ENCODE measurements around the gene OGDH. TPM values are rescaled to one million over a fixed set of nuclear protein-coding genes. Genes with fewer than 3 reads are reported as not detected.

OGDH gene
- total and polyA plus RNA-seq, 4 donors, result 10.8 to 71.2 (median 41.2) TPM

DNA sequence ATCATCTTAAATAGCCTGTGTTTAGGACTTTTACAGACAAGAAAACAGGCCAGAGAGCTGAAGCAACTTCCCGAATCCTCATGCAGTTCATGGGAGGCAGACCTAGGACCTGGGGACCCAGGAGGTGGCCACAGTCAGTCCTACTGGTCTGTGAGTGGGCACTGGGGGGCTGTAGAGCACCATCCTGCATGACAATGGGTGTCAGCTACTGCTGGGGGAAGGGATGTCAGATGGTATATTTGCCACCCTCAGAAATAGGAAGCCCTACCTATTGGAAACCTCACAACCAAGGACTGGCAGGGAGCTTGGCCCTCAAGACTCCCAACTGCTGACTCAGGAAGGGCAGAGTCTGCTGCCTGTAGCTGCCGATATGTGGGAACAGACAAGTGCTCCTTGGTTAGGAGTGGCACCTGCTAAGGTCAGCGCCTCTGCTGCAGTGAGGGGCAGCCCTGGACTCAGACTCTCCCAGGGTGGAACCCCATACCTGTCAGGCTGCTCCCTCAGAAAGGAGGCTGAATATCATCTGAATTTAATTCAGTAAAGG, 29.7 kb downstream of the OGDH start:
- TF ChIP-seq EGR1 (IDR thresholded peaks at IDR 0.05; ENCODE audit: low read depth in 2 of 2) (no peak), NR2F2 (IDR thresholded peaks at IDR 0.05) (no peak), FOXA2 (IDR thresholded peaks at IDR 0.05) (no peak), ZBTB33 (IDR thresholded peaks at IDR 0.05) (no peak), FOXA1 (IDR thresholded peaks at IDR 0.05) (no peak), HNF4G (IDR thresholded peaks at IDR 0.05) (no peak), SP1 (IDR thresholded peaks at IDR 0.05) (no peak), HNF4A (conservative IDR thresholded peaks at IDR 0.05) (no peak), GABPA (IDR thresholded peaks at IDR 0.05 in 1 of 2, conservative IDR thresholded peaks at IDR 0.05 in 1 of 2) (no peak), TAF1 (conservative IDR thresholded peaks at IDR 0.05) (no peak)
- TF ChIP-seq, protein P1, sequence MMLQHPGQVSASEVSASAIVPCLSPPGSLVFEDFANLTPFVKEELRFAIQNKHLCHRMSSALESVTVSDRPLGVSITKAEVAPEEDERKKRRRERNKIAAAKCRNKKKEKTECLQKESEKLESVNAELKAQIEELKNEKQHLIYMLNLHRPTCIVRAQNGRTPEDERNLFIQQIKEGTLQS (IDR thresholded peaks at IDR 0.05), result no peak
- TF ChIP-seq, protein P2, sequence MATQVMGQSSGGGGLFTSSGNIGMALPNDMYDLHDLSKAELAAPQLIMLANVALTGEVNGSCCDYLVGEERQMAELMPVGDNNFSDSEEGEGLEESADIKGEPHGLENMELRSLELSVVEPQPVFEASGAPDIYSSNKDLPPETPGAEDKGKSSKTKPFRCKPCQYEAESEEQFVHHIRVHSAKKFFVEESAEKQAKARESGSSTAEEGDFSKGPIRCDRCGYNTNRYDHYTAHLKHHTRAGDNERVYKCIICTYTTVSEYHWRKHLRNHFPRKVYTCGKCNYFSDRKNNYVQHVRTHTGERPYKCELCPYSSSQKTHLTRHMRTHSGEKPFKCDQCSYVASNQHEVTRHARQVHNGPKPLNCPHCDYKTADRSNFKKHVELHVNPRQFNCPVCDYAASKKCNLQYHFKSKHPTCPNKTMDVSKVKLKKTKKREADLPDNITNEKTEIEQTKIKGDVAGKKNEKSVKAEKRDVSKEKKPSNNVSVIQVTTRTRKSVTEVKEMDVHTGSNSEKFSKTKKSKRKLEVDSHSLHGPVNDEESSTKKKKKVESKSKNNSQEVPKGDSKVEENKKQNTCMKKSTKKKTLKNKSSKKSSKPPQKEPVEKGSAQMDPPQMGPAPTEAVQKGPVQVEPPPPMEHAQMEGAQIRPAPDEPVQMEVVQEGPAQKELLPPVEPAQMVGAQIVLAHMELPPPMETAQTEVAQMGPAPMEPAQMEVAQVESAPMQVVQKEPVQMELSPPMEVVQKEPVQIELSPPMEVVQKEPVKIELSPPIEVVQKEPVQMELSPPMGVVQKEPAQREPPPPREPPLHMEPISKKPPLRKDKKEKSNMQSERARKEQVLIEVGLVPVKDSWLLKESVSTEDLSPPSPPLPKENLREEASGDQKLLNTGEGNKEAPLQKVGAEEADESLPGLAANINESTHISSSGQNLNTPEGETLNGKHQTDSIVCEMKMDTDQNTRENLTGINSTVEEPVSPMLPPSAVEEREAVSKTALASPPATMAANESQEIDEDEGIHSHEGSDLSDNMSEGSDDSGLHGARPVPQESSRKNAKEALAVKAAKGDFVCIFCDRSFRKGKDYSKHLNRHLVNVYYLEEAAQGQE (IDR thresholded peaks at IDR 0.05), result no peak
- TF ChIP-seq, protein P3, sequence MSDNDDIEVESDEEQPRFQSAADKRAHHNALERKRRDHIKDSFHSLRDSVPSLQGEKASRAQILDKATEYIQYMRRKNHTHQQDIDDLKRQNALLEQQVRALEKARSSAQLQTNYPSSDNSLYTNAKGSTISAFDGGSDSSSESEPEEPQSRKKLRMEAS (IDR thresholded peaks at IDR 0.05), result no peak
- Histone ChIP-seq H3K9ac (ENCODE audit: low read depth in 1 of 2, low read length in 2 of 2) (no peak overlapping the region), H3K4me3 (ENCODE audit: low read depth in 1 of 3, low read length in 3 of 3) (no peak overlapping the region), H3K9me3 (ENCODE audit: control insufficient read depth in 4 of 4, low read length in 3 of 4) (no peaks in the 10 kb centered on the region), H3K36me3 (ENCODE audit: control insufficient read depth in 4 of 4, insufficient read depth in 3 of 4, low read depth in 1 of 4, low read length in 3 of 4) (no peaks in the 10 kb centered on the region), H3K27ac (ENCODE audit: low read depth in 1 of 2, low read length in 2 of 2) (no peak overlapping the region), H3K27me3 (ENCODE audit: control insufficient read depth in 4 of 4, insufficient read depth in 4 of 4, low read length in 3 of 4) (no peaks in the 10 kb centered on the region), H3K4me1 (ENCODE audit: control insufficient read depth in 4 of 4, insufficient read depth in 4 of 4, low read length in 3 of 4) (peaks cover 12 to 40% (median 26%) of the 10 kb centered on the region in 4 donors)
- peak; percentile 58 for DNase-seq (ENCODE audit: low spot score)
- 87% methylated on average over 3 of the region's 3 CpGs for WGBS

DNA sequence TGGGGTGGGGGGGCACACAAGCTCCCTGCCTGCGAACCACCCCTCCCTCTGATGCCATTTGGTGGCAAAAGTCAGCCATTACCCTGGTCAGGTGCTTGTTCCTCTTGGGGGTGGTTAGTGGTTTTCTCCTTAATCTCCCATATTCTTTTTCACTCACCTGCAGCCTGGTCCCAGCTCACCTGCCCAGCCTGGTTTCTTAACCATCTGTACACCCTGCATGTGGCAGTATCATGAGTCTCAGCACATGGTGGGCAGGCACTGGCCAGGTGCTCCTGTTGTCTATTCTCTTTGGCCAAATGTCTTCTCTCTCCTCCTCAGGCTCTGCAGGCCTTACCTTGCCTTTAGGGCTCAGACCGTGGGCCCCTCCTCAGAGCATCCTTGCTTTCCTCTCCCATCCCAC, 30.5 kb downstream of the OGDH start:
- peaks cover 12 to 32% (median 22%) of the 10 kb centered on the region in 4 donors for H3K4me1 ChIP-seq (ENCODE audit: control insufficient read depth in 4 of 4, insufficient read depth in 4 of 4, low read length in 3 of 4)
- H3K9ac ChIP-seq (ENCODE audit: low read depth in 1 of 2, low read length in 2 of 2), result no peak overlapping the region
- no peak for TF ChIP-seq FOXA1 (IDR thresholded peaks at IDR 0.05)
- no peak for TF ChIP-seq EGR1 (IDR thresholded peaks at IDR 0.05; ENCODE audit: low read depth in 2 of 2)
- TF ChIP-seq, protein P4, sequence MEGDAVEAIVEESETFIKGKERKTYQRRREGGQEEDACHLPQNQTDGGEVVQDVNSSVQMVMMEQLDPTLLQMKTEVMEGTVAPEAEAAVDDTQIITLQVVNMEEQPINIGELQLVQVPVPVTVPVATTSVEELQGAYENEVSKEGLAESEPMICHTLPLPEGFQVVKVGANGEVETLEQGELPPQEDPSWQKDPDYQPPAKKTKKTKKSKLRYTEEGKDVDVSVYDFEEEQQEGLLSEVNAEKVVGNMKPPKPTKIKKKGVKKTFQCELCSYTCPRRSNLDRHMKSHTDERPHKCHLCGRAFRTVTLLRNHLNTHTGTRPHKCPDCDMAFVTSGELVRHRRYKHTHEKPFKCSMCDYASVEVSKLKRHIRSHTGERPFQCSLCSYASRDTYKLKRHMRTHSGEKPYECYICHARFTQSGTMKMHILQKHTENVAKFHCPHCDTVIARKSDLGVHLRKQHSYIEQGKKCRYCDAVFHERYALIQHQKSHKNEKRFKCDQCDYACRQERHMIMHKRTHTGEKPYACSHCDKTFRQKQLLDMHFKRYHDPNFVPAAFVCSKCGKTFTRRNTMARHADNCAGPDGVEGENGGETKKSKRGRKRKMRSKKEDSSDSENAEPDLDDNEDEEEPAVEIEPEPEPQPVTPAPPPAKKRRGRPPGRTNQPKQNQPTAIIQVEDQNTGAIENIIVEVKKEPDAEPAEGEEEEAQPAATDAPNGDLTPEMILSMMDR (IDR thresholded peaks at IDR 0.05; ENCODE audit: low read depth, low read length, missing input control), result no peak
- peak; percentile 39 for DNase-seq (ENCODE audit: low spot score)
- no peaks in the 10 kb centered on the region for H3K36me3 ChIP-seq (ENCODE audit: control insufficient read depth in 4 of 4, insufficient read depth in 3 of 4, low read depth in 1 of 4, low read length in 3 of 4)
- no peak overlapping the region for H3K4me3 ChIP-seq (ENCODE audit: low read depth in 1 of 3, low read length in 3 of 3)
- H3K27me3 ChIP-seq (ENCODE audit: control insufficient read depth in 4 of 4, insufficient read depth in 4 of 4, low read length in 3 of 4), result no peaks in the 10 kb centered on the region
- H3K27ac ChIP-seq (ENCODE audit: low read depth in 1 of 2, low read length in 2 of 2), result no peak overlapping the region
- no peaks in the 10 kb centered on the region for H3K9me3 ChIP-seq (ENCODE audit: control insufficient read depth in 4 of 4, low read length in 3 of 4)
- WGBS, result 98% methylated on average over 2 of the region's 2 CpGs
